Choroid plexus epithelial cell (primary cell): ENCODE measurements around the gene SNAP47.

Source experiments
- DNase-seq: peaks from one replicate; pipeline ENCODE4 v3.0.0-alpha.2; 2010; ENCODE audit warnings: low read depth
- H3K4me3 ChIP-seq: 2 replicates; pipeline ENCODE4 v1.5.1; 2011; ENCODE audit warnings: low read depth, mild to moderate bottlenecking, control low read depth, low read length, moderate library complexity
- CTCF ChIP-seq: conservative IDR thresholded peaks from 2 replicates; pipeline ENCODE4 v1.5.1; 2011; ENCODE audit warnings: low read depth, mild to moderate bottlenecking, control low read depth, inconsistent platforms, low read length, moderate library complexity

SNAP47 gene

GRCh38 chr1:227778401-227778947 is 43.2 kb downstream of the SNAP47 start:
- TF ChIP-seq CTCF = no peak
- no peak overlapping the region for H3K4me3 ChIP-seq
- DNase-seq = no peak

- H3K4me3 ChIP-seq = no peak overlapping the region
- no peak for DNase-seq
- TF ChIP-seq CTCF = no peak
Measured at GRCh38 chr1:227779021-227779441, 43.8 kb downstream of the SNAP47 start.

GRCh38 chr1:227779685-227780084 is 44.5 kb downstream of the SNAP47 start:
- TF ChIP-seq CTCF = no peak
- no peak for DNase-seq
- H3K4me3 ChIP-seq = no peak overlapping the region

GRCh38 chr1:227780101-227781044 is 45.1 kb downstream of the SNAP47 start:
- no peak for TF ChIP-seq CTCF
- H3K4me3 ChIP-seq = no peak overlapping the region
- DNase-seq = no peak

- no peak for TF ChIP-seq CTCF
- H3K4me3 ChIP-seq = no peak overlapping the region
- no peak for DNase-seq
Measured at GRCh38 chr1:227781314-227781930, 46.2 kb downstream of the SNAP47 start.

GRCh38 chr1:227782226-227782625 is 47.0 kb downstream of the SNAP47 start:
- no peak for DNase-seq
- H3K4me3 ChIP-seq = no peak overlapping the region
- no peak for TF ChIP-seq CTCF
